ENCODE results near the gene SACM1L.

The SACM1L gene

DNA sequence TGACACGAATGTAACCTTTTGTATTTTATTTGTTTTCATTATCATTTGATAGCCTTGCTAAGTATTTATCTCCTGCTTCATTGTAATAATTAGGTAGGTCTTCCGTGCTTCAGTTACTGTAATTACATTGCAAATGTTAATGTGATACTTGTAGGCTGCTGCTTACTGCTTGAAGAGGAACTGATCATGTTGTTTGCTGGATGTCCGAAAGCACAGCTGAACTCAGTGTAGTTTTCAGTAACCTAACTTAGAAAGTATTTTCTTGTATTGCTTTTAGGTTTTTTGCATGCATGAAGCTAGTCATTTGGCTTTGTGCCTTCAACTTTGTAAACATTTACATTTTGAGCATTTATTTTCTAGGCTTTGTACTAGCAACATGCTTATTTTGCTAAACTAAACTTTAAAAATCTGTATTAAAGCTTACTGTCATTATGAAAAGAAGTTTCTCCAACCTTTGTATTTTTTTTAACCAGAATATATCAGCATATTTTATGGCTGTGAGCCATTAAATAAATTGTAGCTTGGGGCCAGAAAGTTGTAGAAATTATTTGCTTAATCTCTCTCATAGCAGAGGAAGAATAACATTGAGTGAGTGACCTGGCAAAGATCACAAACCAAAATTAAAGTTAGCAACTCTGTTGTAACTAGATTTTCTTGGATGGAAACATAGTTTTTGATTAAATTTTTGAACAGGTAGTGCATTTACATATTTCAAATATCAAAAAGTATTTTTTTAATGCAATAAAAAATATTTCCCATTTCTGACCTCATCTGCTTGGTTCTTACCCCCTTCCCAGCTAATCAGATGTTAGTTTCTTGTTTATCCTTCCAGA lies 30.7 kb downstream of the SACM1L start:
- no peak overlapping the region for H3K4me3 ChIP-seq (ENCODE audit: low read length)
- TF ChIP-seq, protein P1, sequence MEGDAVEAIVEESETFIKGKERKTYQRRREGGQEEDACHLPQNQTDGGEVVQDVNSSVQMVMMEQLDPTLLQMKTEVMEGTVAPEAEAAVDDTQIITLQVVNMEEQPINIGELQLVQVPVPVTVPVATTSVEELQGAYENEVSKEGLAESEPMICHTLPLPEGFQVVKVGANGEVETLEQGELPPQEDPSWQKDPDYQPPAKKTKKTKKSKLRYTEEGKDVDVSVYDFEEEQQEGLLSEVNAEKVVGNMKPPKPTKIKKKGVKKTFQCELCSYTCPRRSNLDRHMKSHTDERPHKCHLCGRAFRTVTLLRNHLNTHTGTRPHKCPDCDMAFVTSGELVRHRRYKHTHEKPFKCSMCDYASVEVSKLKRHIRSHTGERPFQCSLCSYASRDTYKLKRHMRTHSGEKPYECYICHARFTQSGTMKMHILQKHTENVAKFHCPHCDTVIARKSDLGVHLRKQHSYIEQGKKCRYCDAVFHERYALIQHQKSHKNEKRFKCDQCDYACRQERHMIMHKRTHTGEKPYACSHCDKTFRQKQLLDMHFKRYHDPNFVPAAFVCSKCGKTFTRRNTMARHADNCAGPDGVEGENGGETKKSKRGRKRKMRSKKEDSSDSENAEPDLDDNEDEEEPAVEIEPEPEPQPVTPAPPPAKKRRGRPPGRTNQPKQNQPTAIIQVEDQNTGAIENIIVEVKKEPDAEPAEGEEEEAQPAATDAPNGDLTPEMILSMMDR (IDR thresholded peaks at IDR 0.05; ENCODE audit: insufficient read depth, low read depth, low read length, missing control alignments) = no peak
- no peak for DNase-seq (ENCODE audit: low read depth)

DNA sequence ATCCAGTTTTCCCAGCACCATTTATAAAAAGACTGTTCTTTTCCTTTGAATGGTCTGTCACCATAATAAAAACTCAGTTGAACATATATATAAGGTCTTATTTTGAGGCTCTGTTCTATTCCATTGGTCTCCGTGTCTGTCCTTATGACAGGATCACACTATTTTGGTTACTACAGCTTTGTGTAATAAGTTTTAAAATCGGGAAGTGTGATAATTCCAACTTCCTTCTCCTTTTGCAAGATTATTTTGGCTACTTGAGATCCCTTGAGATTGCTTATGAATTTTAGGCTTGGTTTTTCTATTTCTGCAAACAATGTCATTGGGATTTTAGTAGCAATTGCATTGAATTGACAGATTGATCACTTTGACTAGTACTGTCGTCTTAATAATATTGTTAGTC lies 35.7 kb downstream of the SACM1L start:
- no peak for DNase-seq (ENCODE audit: low read depth)
- H3K4me3 ChIP-seq (ENCODE audit: low read length) = no peak overlapping the region
- TF ChIP-seq, protein P1 (IDR thresholded peaks at IDR 0.05; ENCODE audit: insufficient read depth, low read depth, low read length, missing control alignments) = no peak

DNA sequence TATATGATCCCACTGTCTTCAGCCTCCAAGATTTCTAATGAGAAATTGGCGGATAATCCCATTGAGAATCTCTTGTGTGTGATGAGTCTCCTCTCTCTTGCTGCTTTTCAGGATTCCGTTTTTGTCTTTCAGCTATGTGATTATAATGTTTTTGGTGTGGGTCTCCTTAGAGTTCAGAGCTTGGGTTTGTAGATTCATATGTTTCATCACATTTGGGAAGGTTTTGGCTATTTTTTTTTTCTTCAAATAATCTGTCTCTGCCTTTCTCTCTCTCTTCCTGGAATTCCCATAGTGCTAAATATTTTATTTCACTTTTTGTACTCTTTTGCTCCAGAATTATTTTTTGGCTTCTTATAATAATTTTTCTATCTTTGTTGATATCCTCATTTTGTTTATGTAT lies 40.4 kb downstream of the SACM1L start:
- no peak overlapping the region for H3K4me3 ChIP-seq (ENCODE audit: low read length)
- DNase-seq (ENCODE audit: low read depth) = no peak
- TF ChIP-seq, protein P1 (IDR thresholded peaks at IDR 0.05; ENCODE audit: insufficient read depth, low read depth, low read length, missing control alignments) = no peak

DNA sequence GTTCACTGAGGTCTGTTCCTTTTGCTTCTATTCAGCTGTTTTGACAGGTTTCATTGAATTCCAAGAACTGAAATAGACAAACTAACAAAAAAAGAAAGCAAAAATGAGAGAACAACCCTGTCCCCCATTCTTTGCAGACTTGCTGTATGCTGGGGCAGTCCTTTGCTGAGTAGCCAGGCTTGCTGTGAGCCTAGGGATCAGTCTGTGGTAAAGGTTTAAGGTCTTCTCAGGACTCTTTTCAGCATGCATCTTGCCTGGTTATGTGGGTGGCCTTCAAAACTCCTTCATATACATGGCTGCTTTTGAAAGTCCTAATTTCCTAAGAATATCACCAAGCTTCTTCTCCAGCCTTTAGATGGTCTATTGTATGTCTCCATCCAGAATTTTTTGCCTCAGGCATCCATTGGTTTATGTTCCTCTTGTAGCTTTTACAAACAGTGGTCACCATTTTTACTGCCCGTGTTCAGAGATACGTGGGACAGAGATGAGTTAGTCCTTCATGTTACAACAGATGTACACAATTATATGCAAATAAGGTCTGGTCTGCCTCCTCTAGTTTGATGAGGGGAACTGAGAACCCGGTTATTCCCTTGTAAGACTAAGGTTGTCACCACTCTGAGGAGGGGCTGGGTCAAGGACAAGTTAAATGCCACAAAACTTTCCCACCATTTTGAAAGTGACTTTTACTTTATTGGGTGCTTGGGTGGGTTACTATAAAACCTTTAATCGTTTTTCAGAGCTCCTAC lies 41.4 kb downstream of the SACM1L start:
- TF ChIP-seq, protein P1 (IDR thresholded peaks at IDR 0.05; ENCODE audit: insufficient read depth, low read depth, low read length, missing control alignments) = no peak
- H3K4me3 ChIP-seq (ENCODE audit: low read length) = no peak overlapping the region

DNA sequence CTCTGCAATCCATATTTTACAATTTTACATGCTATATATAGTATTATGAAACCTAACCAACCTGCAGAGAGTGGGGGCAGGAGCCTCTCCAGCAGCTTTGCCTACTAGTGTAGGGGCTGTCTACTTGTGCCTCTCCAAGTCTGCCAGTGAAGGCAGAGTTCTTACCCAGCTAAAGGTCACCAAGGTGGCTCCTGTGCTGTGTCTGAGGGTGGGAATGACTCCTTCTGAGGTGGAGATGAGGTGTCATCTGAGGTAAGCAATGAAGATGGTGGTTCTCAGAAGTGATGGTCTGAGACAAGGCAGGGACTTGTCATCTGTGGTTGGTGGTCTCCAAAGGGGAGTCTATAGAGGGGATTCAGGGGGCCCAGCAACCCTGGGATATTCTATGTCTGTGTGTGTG lies 47.5 kb downstream of the SACM1L start:
- no peak for DNase-seq (ENCODE audit: low read depth)
- TF ChIP-seq, protein P1 (IDR thresholded peaks at IDR 0.05; ENCODE audit: insufficient read depth, low read depth, low read length, missing control alignments) = no peak
- H3K4me3 ChIP-seq (ENCODE audit: low read length) = no peak overlapping the region

More for the DNA sequence above, 41.4 kb downstream of the SACM1L start:
- no peak for DNase-seq (ENCODE audit: low read depth)

DNA sequence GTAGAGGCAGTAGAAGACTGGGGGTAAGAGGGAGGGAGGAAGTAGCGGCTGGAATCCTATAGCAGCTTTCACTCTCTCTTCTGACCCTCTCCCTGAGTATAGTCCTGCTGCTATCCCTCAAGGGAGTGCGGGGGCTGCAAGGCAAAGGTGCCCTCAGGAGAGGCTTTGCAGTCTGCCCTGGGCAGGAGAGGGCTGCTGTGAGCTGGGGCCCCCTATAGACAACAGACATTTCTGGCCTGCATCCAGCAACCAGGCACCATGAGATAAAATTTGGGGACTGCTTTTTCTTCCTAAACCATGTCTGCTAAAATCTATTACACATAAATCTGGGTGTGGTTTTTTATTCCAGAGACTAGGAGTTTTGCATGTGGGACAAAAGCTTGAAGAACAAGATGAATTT lies 48.0 kb downstream of the SACM1L start:
- no peak overlapping the region for H3K4me3 ChIP-seq (ENCODE audit: low read length)
- no peak for DNase-seq (ENCODE audit: low read depth)
- TF ChIP-seq, protein P1 (IDR thresholded peaks at IDR 0.05; ENCODE audit: insufficient read depth, low read depth, low read length, missing control alignments) = no peak
